Measurements from ENCODE around the gene IDNK.

The IDNK gene

GRCh38 chr9:83617299-83617698, 5.6 kb upstream of the IDNK start:
- H3K9me3 ChIP-seq, result no peaks in the 10 kb centered on the region
- H3K27me3 ChIP-seq, result peaks cover 6% of the 10 kb centered on the region
- TF ChIP-seq CTCF (IDR thresholded peaks at IDR 0.05), result no peak
- H3K4me1 ChIP-seq (ENCODE audit: control insufficient read depth in 1 of 2, insufficient read depth in 1 of 2, low read depth in 1 of 2, low read length in 1 of 2), result peaks cover 4 to 5% of the 10 kb centered on the region in 2 experiments
- H3K4me3 ChIP-seq (ENCODE audit: low read depth in 1 of 2, low read length in 1 of 2), result no peak overlapping the region
- no peaks in the 10 kb centered on the region for H3K36me3 ChIP-seq
- H3K27ac ChIP-seq, result no peak overlapping the region

- H3K27ac ChIP-seq, result no peak overlapping the region
- no peaks in the 10 kb centered on the region for H3K9me3 ChIP-seq
- no peak overlapping the region for H3K4me3 ChIP-seq (ENCODE audit: low read depth in 1 of 2, low read length in 1 of 2)
- peak; percentile 41 for TF ChIP-seq CTCF (IDR thresholded peaks at IDR 0.05)
- H3K27me3 ChIP-seq, result no peaks in the 10 kb centered on the region
- no peaks in the 10 kb centered on the region for H3K36me3 ChIP-seq
- peaks cover 17 to 19% of the 10 kb centered on the region in 2 experiments for H3K4me1 ChIP-seq (ENCODE audit: control insufficient read depth in 1 of 2, insufficient read depth in 1 of 2, low read depth in 1 of 2, low read length in 1 of 2)
Measured at GRCh38 chr9:83620841-83621636, 1.9 kb upstream of the IDNK start.

GRCh38 chr9:83622433-83622938, 457 bp upstream of the IDNK start:
- no peaks in the 10 kb centered on the region for H3K9me3 ChIP-seq
- H3K27me3 ChIP-seq, result no peaks in the 10 kb centered on the region
- peaks cover 12% of the 10 kb centered on the region for H3K36me3 ChIP-seq
- H3K4me1 ChIP-seq (ENCODE audit: control insufficient read depth in 1 of 2, insufficient read depth in 1 of 2, low read depth in 1 of 2, low read length in 1 of 2), result peaks cover 17 to 19% of the 10 kb centered on the region in 2 experiments
- TF ChIP-seq CTCF (IDR thresholded peaks at IDR 0.05), result no peak
- peak overlapping the region; percentile 80 for H3K4me3 ChIP-seq (ENCODE audit: low read depth in 1 of 2, low read length in 1 of 2)
- peak overlapping the region; percentile 76 for H3K27ac ChIP-seq

GRCh38 chr9:83623679-83624076, 735 bp downstream of the IDNK start:
- TF ChIP-seq CTCF (IDR thresholded peaks at IDR 0.05), result no peak
- H3K27ac ChIP-seq, result peak overlapping the region; percentile 76
- peaks cover 24 to 27% of the 10 kb centered on the region in 2 experiments for H3K4me1 ChIP-seq (ENCODE audit: control insufficient read depth in 1 of 2, insufficient read depth in 1 of 2, low read depth in 1 of 2, low read length in 1 of 2)

GRCh38 chr9:83625178-83625577, 2.2 kb downstream of the IDNK start:
- H3K36me3 ChIP-seq, result peaks cover 12% of the 10 kb centered on the region
- no peak for TF ChIP-seq CTCF (IDR thresholded peaks at IDR 0.05)

More at GRCh38 chr9:83623679-83624076, 735 bp downstream of the IDNK start:
- Histone ChIP-seq H3K36me3 (peaks cover 12% of the 10 kb centered on the region), H3K27me3 (no peaks in the 10 kb centered on the region), H3K9me3 (no peaks in the 10 kb centered on the region), H3K4me3 (ENCODE audit: low read depth in 1 of 2, low read length in 1 of 2) (peak overlapping the region; percentile 80)

More at GRCh38 chr9:83625178-83625577, 2.2 kb downstream of the IDNK start:
- Histone ChIP-seq H3K9me3 (no peaks in the 10 kb centered on the region), H3K27me3 (no peaks in the 10 kb centered on the region), H3K4me3 (ENCODE audit: low read depth in 1 of 2, low read length in 1 of 2) (no peak overlapping the region), H3K27ac (no peak overlapping the region), H3K4me1 (ENCODE audit: control insufficient read depth in 1 of 2, insufficient read depth in 1 of 2, low read depth in 1 of 2, low read length in 1 of 2) (peaks cover 24 to 28% of the 10 kb centered on the region in 2 experiments)
